ENCODE data around the gene MADD. TPM values are rescaled to one million over a fixed set of nuclear protein-coding genes. Genes with fewer than 3 reads are reported as not detected.

MADD gene
- total and polyA plus RNA-seq, 2 donors (not counting 1 experiment from before 2014, with no cell fraction given): 56.8 to 108 TPM

DNA sequence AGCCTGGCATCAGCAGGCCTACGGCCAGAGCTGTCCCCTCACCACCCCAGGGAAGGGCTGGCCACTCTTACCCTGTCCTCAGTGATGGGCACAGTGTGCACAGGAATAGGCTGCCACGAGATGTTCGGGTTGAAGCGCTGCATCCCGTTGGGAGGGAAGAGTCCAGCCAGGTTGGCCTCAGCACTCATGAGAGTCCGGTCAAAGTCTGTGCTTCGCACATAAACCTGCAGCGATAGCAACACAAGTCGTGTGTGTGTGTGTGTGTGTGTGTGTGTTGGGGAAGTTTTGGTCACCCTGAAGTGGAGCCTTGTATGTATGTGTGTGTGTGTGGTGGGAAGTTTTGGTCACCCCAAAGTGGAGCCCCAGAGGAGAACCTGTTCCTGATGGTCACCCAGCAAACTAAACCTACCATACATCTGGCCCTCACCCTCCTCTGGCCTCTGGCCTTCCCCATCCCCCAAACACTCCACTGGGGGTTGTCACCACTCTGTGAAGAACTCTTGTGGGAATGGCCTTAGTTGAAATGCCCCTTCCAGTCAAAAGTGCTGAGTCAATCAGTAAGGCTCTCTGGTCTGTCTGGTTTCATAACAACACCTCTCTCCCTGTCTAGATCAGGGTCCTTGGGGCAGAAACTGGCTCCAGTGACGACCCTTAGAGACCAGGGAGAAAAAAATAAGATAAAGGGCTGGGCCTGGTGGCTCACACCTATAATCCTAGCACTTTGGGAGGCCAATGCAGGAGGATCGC, 24.1 kb upstream of the MADD start:
- H3K4me1 Mint-ChIP-seq: peaks cover 24% of the 10 kb centered on the region
- CTCF ChIA-PET: no interaction called here
- POLR2A ChIA-PET: interaction anchor here (3.9 kb wide), 1 partner anchor 31 kb away, joined by 29 read pairs; the partner anchor contains the start of gene DDB2

DNA sequence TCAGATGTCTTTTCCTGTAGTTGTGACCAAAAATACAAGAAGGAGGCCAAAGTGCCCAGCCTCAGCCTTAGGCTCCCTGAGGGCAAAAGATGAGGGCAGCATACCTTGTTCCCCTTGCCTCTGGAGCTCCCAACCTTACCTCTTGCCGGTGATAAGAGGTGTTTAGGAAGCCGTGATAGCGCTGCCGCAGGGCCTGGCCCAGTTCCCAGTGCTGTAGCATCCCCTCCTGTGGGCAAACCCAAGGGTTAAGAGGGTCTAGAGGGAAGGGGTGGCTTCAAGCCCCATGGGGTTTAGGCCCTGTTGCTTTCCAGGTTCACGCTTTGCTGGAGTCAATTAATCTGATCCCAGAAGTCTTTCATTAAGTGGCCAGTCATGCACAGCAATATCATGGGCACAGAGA, 22.4 kb upstream of the MADD start:
- intact Hi-C loops (cut with micrococcal nuclease): no loop called here
- ChIA-PET POLR2A (interaction anchor here (0.7 to 3.9 kb wide), 5 partner anchors 12 to 179 kb away, joined by 3 to 29 read pairs (median 8); partner anchors contain the start of genes DDB2 and PSMC3), CTCF (interaction anchor here (1.0 to 2.4 kb wide), 6 partner anchors 12 to 206 kb away, joined by 3 to 15 read pairs (median 8); partner anchors contain the start of gene DDB2)
- Histone ChIP-seq H3K27me3 (replicated peaks in 1 of 4; ENCODE audit: control extremely low read depth in 1 of 4, control insufficient read depth in 3 of 4, insufficient read depth in 4 of 4, low read length in 3 of 4) (no peaks in the 10 kb centered on the region), H3K4me1 (ENCODE audit: control insufficient read depth in 2 of 2, insufficient read depth in 2 of 2, low read length in 2 of 2) (peaks cover 13 to 22% of the 10 kb centered on the region in 2 donors), H3K4me3 (ENCODE audit: control extremely low read depth in 1 of 5, extremely low read depth in 1 of 5, insufficient read depth in 1 of 5, low read depth in 2 of 5, low read length in 4 of 5) (no peak overlapping the region), H3K9me3 (ENCODE audit: control extremely low read depth in 1 of 3, control insufficient read depth in 2 of 3, insufficient read depth in 1 of 3, low read length in 2 of 3) (no peaks in the 10 kb centered on the region), H3K36me3 (replicated peaks in 1 of 2; ENCODE audit: control extremely low read depth in 1 of 2, control insufficient read depth in 1 of 2, extremely low read depth in 1 of 2, insufficient read depth in 2 of 2, low read length in 1 of 2) (peaks cover under 1 to 30% of the 10 kb centered on the region in 2 experiments), H4K20me1 (ENCODE audit: control insufficient read depth, insufficient read depth, low read length, poor library complexity, severe bottlenecking) (no peaks in the 10 kb centered on the region), H3K79me2 (ENCODE audit: control insufficient read depth, insufficient read depth, low read length) (peaks cover 31% of the 10 kb centered on the region), H3K27ac (ENCODE audit: low read length in 2 of 2) (no peak overlapping the region), H3K4me2 (replicated peaks; ENCODE audit: low read depth, low read length, poor library complexity, severe bottlenecking) (peak overlapping the region; percentile 92), H2AFZ (ENCODE audit: insufficient read depth, low read depth, low read length, poor library complexity, severe bottlenecking) (no peak overlapping the region), H3K9ac (ENCODE audit: low read length) (no peak overlapping the region)
- Mint-ChIP-seq H3K4me3 (peak overlapping the region; percentile 99), H3K27ac (peak overlapping the region; percentile 99), H3K4me1 (peaks cover 24% of the 10 kb centered on the region), H3K9me3 (ENCODE audit: insufficient read depth) (no peaks in the 10 kb centered on the region), H3K27me3 (no peaks in the 10 kb centered on the region)
- ATAC-seq (ENCODE audit: low read depth): no peak
- 89% methylated on average over 5 of the region's 5 CpGs for WGBS (ENCODE audit: insufficient coverage)
- TF ChIP-seq, protein P1, sequence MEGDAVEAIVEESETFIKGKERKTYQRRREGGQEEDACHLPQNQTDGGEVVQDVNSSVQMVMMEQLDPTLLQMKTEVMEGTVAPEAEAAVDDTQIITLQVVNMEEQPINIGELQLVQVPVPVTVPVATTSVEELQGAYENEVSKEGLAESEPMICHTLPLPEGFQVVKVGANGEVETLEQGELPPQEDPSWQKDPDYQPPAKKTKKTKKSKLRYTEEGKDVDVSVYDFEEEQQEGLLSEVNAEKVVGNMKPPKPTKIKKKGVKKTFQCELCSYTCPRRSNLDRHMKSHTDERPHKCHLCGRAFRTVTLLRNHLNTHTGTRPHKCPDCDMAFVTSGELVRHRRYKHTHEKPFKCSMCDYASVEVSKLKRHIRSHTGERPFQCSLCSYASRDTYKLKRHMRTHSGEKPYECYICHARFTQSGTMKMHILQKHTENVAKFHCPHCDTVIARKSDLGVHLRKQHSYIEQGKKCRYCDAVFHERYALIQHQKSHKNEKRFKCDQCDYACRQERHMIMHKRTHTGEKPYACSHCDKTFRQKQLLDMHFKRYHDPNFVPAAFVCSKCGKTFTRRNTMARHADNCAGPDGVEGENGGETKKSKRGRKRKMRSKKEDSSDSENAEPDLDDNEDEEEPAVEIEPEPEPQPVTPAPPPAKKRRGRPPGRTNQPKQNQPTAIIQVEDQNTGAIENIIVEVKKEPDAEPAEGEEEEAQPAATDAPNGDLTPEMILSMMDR (IDR thresholded peaks at IDR 0.05): no peak
- TF ChIP-seq EZH2 (IDR thresholded peaks at IDR 0.05; ENCODE audit: borderline replicate concordance, insufficient read depth, low read depth, low read length, poor library complexity, severe bottlenecking): no peak
- DNase-seq: no peak

More for the DNA sequence above, 24.1 kb upstream of the MADD start:
- Mint-ChIP-seq H3K27ac (no peak overlapping the region), H3K27me3 (no peaks in the 10 kb centered on the region), H3K9me3 (ENCODE audit: insufficient read depth) (no peaks in the 10 kb centered on the region), H3K4me3 (no peak overlapping the region)
- WGBS (ENCODE audit: insufficient coverage): 96% methylated on average over 8 of the region's 11 CpGs
- no peaks in the 10 kb centered on the region for H3K9me3 ChIP-seq (ENCODE audit: control extremely low read depth in 1 of 3, control insufficient read depth in 2 of 3, insufficient read depth in 1 of 3, low read length in 2 of 3)
- intact Hi-C loops (cut with micrococcal nuclease): no loop called here
- H3K4me3 ChIP-seq (ENCODE audit: control extremely low read depth in 1 of 5, extremely low read depth in 1 of 5, insufficient read depth in 1 of 5, low read depth in 2 of 5, low read length in 4 of 5): no peak overlapping the region
- peaks cover 3 to 45% of the 10 kb centered on the region in 2 experiments for H3K36me3 ChIP-seq (replicated peaks in 1 of 2; ENCODE audit: control extremely low read depth in 1 of 2, control insufficient read depth in 1 of 2, extremely low read depth in 1 of 2, insufficient read depth in 2 of 2, low read length in 1 of 2)
- ATAC-seq (ENCODE audit: low read depth) (no peak), DNase-seq (no peak)
- H3K4me2 ChIP-seq (replicated peaks; ENCODE audit: low read depth, low read length, poor library complexity, severe bottlenecking): no peak overlapping the region
- peaks cover 13 to 22% of the 10 kb centered on the region in 2 donors for H3K4me1 ChIP-seq (ENCODE audit: control insufficient read depth in 2 of 2, insufficient read depth in 2 of 2, low read length in 2 of 2)
- no peaks in the 10 kb centered on the region for H3K27me3 ChIP-seq (replicated peaks in 1 of 4; ENCODE audit: control extremely low read depth in 1 of 4, control insufficient read depth in 3 of 4, insufficient read depth in 4 of 4, low read length in 3 of 4)
- H3K9ac ChIP-seq (ENCODE audit: low read length): no peak overlapping the region
- peaks cover 31% of the 10 kb centered on the region for H3K79me2 ChIP-seq (ENCODE audit: control insufficient read depth, insufficient read depth, low read length)
- H2AFZ ChIP-seq (ENCODE audit: insufficient read depth, low read depth, low read length, poor library complexity, severe bottlenecking): no peak overlapping the region
- H4K20me1 ChIP-seq (ENCODE audit: control insufficient read depth, insufficient read depth, low read length, poor library complexity, severe bottlenecking): no peaks in the 10 kb centered on the region
- TF ChIP-seq, protein P1 (IDR thresholded peaks at IDR 0.05): no peak
- TF ChIP-seq EZH2 (IDR thresholded peaks at IDR 0.05; ENCODE audit: borderline replicate concordance, insufficient read depth, low read depth, low read length, poor library complexity, severe bottlenecking): no peak
- H3K27ac ChIP-seq (ENCODE audit: low read length in 2 of 2): no peak overlapping the region

Data from B cell (primary cell).